GM15510 (cell line): Measurements from ENCODE around the gene RASD2.

Experiments
- POLR2A ChIP-seq: IDR thresholded peaks from 3 replicates; pipeline ENCODE4 v1.6.1; 2011; ENCODE audit warnings: borderline replicate concordance; ENCODE audit not compliant: insufficient read length; ENCODE audit errors: extremely low read depth

RASD2 gene

DNA sequence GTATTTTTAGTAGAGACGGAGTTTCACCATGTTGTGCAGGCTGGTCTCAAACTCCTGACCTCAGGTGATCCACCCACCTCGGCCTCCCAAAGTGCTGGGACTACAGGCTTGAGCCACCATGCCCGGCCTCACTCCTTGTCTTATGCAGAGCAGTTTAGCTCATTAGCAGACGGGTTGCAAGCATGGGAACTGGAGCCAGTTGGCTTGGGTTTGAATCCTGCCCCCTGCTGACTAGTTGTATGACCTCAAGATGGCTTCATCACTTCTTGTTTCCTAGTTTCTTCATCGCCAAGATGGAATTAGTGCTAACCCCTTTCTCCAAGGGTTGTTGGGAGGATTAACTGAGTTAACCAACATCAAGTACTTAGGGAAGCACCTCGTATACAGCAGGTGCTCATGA, 23.4 kb upstream of the RASD2 start:
- TF ChIP-seq POLR2A = no peak

GRCh38 chr22:35517769-35518530, 22.7 kb upstream of the RASD2 start:
- TF ChIP-seq POLR2A = no peak

GRCh38 chr22:35518811-35519210, 21.8 kb upstream of the RASD2 start:
- TF ChIP-seq POLR2A = no peak

- no peak for TF ChIP-seq POLR2A
Observed at GRCh38 chr22:35519306-35520000, 21.2 kb upstream of the RASD2 start.

GRCh38 chr22:35521358-35522224, 19.0 kb upstream of the RASD2 start:
- no peak for TF ChIP-seq POLR2A

DNA sequence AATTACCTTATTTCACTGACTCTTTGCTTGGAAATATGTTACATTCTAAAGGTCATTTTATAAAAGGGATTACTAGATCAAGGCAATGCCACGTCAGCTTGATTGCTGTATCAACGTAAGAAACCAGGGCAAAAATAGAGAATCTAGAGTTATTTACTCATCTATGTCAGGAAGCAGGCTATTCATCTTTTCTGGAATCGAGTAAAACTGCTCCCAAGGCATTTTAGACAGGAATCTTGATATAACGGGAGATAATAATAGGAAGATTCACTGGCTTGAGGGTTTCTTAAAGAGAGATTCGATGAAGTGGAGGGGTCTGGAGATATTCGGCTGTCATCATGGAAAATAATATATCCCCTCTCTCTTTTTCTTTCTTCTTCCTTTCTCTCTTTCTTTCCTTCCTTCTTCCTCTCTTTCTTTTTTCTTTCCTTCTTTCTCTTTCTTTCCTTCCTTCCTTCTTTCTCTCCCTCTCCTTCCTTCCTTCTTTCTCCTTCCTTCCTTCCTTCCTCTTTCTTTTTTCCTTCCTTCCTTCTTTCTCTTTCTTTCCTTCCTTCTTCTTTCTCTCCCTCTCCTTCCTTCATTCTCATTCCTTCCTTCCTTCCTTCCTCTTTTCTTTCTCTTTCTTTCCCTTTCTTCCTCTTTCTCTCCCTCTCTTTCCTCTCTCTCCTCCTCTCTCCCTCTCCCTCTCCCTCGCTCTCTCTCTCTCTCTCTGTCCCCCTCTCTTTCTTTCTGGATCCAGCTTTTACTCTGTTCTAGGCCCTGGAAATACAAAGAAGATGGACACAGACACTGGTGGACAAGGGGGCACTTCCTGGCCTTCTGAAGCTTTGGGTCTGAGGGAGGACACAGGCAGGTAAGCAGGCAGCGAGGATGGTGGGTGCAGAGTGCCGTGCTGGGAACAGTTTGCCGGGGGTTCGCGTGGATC, 18.1 kb upstream of the RASD2 start:
- no peak for TF ChIP-seq POLR2A

DNA sequence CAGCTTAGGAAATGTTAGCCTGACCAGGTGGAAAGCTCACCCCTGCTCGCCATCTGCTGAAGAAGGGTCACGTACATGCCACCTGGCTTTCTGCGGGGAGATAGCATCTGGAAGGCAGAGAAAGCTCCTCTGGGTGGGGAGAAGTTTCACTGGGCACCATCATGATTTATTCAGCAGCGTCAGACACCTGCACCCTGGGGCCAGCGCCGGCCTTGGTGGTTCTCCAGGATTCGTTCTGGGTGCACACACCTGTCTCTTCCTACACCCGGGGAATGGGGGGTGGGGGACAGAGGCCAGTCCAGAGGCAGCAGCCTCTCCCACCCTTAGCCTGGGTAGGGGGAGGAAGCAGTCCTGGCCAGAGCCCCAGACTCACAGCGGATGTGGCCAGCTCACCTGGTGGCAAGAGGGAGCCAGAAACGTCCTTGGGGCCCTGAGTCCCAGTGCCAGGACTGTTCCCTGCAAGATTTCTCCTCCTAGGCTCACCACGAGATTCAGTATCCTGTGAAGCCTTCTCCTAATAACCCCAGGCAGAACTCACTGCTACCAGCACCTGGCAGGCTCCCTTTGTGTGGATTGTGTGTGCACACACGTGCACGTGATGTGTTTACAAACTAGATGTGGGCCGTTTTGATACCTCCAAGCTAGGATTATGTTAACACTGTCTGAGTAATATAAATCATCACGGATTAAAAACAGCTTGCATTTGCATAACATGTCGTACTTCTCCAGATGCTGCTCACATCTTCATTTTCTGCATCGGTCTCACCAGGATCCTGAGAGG, 17.3 kb upstream of the RASD2 start:
- no peak for TF ChIP-seq POLR2A

GRCh38 chr22:35524966-35525686, 15.5 kb upstream of the RASD2 start:
- TF ChIP-seq POLR2A = no peak

DNA sequence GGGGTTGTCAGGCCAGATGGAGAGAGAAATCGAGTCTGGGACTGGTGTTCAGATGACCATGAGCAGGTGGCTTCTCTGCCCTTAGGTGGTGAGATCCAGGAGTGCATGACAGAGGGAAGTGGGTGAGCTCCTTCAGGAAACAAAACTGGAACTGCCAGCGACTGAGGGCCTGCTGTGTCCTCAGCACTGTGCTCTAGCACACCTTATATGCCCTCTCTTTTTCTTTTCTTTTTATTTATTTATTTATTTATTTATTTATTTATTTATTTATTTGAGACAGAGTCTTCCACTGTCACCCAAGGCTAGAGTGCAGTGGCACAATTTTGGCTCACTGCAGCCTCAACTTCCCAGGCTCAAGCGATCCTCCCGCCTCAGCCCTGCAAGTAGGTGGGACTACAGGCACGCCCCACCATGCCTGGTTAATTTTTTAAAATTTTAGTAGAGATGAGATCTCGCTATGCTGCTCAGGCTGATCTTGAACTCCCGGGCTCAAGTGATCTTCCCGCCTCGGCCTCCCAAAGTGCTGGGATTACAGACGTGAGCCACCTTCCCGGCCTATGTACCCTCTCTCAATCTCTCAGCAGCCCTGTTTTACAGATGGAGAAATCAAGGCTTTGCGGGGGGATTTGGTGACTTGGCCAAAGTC, 14.8 kb upstream of the RASD2 start:
- TF ChIP-seq POLR2A = no peak

- no peak for TF ChIP-seq POLR2A
Observed at GRCh38 chr22:35526333-35526979, 14.2 kb upstream of the RASD2 start.

DNA sequence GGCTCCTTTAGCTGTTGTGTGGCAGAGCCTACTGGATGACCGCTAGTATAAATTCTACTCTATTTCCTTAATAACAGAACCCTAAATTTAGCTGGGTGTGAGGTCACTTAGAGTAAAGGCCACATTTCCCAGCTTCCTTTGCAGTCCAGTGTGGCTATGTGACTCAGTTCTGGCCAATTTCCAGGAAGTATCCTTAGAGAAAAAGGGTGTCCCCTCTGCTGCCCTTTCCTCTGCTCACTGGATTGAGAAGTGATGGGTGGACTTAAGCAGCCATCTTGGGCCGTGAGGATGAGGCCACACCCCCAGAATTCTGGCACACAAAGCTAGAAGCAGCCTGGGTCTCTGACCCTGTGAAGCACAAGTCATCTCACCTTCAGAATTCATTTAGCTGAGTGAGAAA, 11.7 kb upstream of the RASD2 start:
- no peak for TF ChIP-seq POLR2A

GRCh38 chr22:35530700-35531099, 9.9 kb upstream of the RASD2 start:
- TF ChIP-seq POLR2A = no peak

- no peak for TF ChIP-seq POLR2A
Observed at GRCh38 chr22:35531202-35531601, 9.4 kb upstream of the RASD2 start.

GRCh38 chr22:35531676-35532075, 9.0 kb upstream of the RASD2 start:
- no peak for TF ChIP-seq POLR2A
